GM20000 (cell line): ENCODE results near the gene S100A2.

Experiments
- DNase-seq: peaks from one replicate; pipeline ENCODE4 v3.0.0; 2012; ENCODE audit warnings: low spot score
- TF ChIP-seq, protein P1 (sequence below): IDR thresholded peaks from 2 replicates; pipeline ENCODE4 v1.5.1; 2012; ENCODE audit warnings: mild to moderate bottlenecking, control low read depth; ENCODE audit errors: extremely low read depth, missing control alignments

S100A2 gene

DNA sequence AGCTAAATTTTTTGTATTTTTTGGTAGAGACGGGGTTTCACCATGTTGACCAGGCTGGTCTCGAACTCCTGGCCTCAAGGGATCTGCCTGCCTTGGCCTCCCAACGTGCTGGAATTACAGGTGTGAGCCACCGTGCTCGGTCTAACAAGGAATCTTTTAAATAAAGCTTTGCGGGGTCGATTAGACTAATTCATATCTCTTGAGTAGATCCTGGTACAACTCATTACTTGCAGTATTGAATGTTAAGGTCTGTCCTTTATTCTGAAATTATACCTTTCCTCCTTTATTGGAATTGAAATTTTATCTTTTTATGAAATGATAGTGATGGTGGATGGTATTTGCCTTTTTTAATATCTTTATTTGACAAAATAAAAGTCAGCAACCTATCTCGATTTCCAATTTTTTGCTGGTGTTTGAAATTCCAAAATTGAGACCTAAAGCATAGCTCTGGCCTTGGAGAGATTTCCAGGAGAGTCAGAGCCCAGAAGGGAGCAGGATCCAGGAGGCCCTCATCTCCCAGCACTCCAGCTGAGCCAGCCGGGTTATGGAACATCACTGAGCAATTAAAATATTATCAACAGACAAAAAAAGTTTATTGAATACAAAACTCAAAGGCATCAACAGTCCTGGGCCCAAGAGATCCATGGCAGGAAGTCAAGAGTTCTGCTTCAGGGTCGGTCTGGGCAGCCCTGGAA is 4.7 kb downstream of the S100A2 start:
- no peak for DNase-seq
- TF ChIP-seq, protein P1, sequence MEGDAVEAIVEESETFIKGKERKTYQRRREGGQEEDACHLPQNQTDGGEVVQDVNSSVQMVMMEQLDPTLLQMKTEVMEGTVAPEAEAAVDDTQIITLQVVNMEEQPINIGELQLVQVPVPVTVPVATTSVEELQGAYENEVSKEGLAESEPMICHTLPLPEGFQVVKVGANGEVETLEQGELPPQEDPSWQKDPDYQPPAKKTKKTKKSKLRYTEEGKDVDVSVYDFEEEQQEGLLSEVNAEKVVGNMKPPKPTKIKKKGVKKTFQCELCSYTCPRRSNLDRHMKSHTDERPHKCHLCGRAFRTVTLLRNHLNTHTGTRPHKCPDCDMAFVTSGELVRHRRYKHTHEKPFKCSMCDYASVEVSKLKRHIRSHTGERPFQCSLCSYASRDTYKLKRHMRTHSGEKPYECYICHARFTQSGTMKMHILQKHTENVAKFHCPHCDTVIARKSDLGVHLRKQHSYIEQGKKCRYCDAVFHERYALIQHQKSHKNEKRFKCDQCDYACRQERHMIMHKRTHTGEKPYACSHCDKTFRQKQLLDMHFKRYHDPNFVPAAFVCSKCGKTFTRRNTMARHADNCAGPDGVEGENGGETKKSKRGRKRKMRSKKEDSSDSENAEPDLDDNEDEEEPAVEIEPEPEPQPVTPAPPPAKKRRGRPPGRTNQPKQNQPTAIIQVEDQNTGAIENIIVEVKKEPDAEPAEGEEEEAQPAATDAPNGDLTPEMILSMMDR = no peak

DNA sequence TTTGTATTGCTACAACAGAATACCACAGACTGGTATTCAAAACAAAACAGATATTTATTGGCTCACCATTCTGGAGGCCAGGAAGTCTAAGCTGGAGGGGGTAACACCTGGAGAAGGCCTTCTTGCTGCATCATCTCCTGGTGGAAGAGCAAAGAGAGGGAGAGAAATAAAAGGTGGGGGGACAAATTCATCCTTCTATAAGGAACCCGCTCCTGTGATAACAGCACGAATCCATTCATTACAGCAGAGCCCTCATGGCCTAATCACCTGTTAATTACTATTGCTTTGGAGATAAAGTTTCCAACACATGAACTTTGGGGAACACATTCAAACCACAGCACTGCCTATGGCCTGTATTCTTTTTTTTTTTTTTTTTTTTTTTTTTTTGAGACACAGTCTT is 5.4 kb downstream of the S100A2 start:
- no peak for DNase-seq
- TF ChIP-seq, protein P1 = no peak

DNA sequence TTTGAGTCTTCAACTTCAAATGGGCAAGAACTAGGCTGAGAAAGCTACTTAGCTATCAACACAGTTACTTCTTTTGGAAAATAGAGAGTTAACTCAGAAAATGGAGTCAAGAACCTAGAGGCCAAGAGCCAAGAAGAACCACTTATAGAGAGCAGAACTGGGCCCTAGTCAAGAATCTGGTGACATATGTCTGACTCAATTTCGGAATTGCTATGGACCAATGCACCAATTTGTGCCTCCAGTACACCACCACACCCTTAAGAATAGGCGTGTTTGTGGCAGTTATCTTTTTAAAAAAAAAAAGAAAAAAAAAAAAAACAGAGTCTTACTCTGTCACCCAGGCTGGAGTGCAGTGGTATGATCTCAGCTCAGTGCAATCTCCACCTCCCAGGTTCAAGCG is 7.8 kb downstream of the S100A2 start:
- no peak for DNase-seq

DNA sequence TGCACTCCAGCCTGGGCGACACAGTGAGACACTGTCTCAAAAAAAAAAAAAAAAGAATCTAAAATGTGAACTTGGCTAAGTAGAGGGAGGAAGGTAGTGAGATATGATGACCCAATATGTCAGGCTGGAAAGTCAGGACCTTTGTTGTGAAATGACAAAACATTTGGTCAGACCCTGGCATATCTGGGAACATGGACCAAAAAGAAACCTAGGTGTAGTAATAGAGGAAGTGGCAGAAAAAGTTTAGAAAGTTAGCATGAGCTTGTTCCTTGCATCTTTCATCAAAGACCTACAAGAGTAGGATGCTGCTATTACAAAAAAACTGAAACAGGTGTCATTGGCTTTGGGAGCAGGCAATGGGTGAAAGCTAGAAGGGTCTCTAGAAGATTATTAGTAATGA is 9.3 kb downstream of the S100A2 start:
- no peak for DNase-seq
- TF ChIP-seq, protein P1 = no peak

More for the DNA sequence above, 7.8 kb downstream of the S100A2 start:
- TF ChIP-seq, protein P1 = no peak

DNA sequence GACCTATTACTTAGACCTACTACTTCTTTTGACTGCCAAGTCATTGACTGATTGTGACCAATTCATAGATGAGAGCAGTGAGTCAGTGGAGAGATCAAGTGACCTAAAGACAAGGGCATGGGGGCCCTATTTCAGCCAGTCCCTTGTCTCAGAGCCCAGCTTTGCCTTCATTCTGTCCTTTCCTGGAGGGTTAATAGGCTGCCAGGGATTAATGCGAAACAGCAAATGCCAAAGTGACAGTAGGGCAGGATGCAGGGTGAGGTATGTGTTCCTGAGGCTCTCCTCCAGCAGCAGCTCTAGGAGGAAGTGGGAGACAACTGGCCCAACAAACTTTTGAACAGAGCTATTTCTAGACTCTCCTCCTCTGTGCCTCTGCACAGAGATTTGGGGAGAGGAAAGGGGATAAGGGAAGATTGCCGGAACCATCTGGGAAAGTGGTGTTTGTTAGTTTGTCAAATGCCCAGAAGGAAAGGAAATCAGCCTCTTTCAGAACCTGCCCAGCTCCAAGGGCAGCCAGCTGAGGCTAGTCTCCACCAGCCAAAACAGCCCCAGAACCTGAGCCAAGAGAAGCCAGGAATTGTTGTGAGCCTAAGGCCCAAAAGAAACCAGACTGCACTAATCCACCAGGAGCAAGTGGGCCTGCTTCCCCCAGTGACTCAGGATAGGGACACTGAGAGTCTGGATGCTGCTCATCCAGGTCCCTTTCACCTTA is 11.7 kb downstream of the S100A2 start:
- TF ChIP-seq, protein P1 = no peak
- no peak for DNase-seq

DNA sequence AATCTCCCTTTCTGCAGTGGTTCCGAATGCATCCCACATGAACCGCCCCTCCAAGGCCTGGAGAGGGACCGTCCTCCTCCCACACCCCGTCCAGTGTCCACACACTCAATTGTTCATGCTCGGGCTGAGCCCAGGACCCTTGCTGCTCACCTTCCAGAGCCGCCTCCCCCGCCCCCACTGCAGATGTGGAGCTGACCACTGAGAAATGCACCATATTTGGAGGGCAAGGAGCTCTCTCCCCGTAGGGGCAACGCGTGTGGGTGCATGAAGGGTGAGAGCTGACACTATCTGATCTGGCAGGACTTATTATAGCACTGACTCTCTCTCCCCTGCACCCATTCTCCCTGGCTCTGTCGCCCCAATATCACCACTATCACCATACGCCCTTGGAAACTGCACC is 12.5 kb downstream of the S100A2 start:
- DNase-seq = no peak
- TF ChIP-seq, protein P1 = no peak

DNA sequence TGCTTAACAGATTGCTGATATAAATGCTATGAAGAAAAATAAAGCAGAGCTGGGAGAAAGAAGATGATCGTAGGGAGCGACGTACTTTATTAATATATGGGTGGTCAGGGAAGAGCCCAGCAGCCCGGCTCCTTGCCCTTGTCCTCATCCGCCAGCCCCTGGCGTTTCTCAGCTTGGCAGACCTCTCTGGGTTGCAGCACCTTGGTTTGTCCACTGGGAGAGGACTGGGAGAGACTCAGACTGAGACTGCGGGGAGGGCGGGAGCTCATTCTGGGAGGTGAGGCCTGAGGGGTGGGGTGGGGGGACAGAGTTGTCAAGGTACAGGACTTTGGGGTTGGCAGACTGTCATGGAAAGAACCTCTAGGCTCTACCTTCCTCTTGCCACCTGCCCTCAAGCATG is 13.3 kb downstream of the S100A2 start:
- TF ChIP-seq, protein P1 = no peak
- DNase-seq = no peak
